Neural crest cell (in vitro differentiated cells): ENCODE measurements around the gene EVL. TPM values are rescaled to one million over a fixed set of nuclear protein-coding genes. Genes with fewer than 3 reads are reported as not detected.

Experiments used
- DNase-seq: peaks from one replicate; pipeline ENCODE4 v3.0.0; 2021; ENCODE audit warnings: low read depth, mixed read lengths, low spot score
- H3K27ac Mint-ChIP-seq: one replicate; pipeline ENCODE4 v1.8.0; 2021; ENCODE audit warnings: mild to moderate bottlenecking, mixed read lengths; ENCODE audit not compliant: unreplicated experiment
- H3K27me3 Mint-ChIP-seq: 2 replicates; pipeline ENCODE4 v1.8.0; 2021; ENCODE audit warnings: low read depth, mild to moderate bottlenecking, mixed read lengths
- H3K36me3 Mint-ChIP-seq: 2 replicates; pipeline ENCODE4 v1.8.0; 2021; ENCODE audit warnings: low read depth, mild to moderate bottlenecking, mixed read lengths
- H3K4me1 Mint-ChIP-seq: 2 replicates; pipeline ENCODE4 v1.8.0; 2021; ENCODE audit warnings: mixed read lengths
- H3K4me3 Mint-ChIP-seq: one replicate; pipeline ENCODE4 v1.8.0; 2021; ENCODE audit warnings: mild to moderate bottlenecking, mixed read lengths
- H3K9me3 Mint-ChIP-seq: 2 replicates; pipeline ENCODE4 v1.8.0; 2021; ENCODE audit warnings: mixed read lengths
- total RNA-seq: library from RNA; stranded (reverse); gene quantifications from 2 replicates; pipeline ENCODE4 v1.2.1, GENCODE V29; 2021
- TF ChIP-seq, protein P1 (sequence below): fragments of 200-600 bp; sonication (generic); conservative IDR thresholded peaks from 2 replicates; pipeline ENCODE4 v1.5.0; 2021; ENCODE audit warnings: antibody characterized with exemption, mild to moderate bottlenecking

EVL gene
- total RNA-seq, 1 donor from 2014 or later: 218 TPM

DNA sequence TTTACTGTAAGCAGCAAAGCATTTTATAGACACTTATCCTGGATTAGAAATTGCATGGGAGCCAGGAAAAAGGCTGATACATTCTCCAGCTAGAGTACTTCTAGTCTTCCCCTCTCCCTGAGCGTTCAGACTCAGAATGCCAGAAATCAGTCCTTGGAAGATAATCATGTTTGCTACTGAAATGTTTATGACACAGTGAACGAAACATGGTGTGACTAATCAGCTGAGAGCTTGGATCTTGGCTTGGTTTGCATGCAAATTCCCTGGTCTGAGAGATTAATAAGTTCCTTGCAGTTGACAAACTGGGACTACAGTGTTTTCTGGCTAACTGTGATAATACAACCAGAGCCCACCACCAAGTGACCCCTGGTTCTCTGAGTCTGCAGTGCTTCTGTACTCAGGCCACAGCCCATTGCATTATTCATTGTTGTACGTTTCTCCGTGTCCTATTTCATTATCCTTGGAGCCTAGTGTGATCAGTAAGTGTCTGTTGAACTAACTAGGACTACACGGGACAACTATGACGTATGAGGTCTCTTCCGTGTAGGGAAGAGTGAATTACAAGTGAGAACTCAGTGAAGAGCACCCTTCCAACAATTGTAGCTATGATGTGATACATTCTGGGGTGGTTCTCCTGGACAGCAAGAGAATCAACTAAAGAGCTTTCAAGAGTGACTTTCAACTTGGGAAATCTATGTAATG lies 34.6 kb upstream of the EVL start:
- Mint-ChIP-seq H3K36me3 (no peaks in the 10 kb centered on the region), H3K27ac (no peak overlapping the region), H3K27me3 (no peaks in the 10 kb centered on the region), H3K4me3 (no peak overlapping the region), H3K4me1 (peaks cover 25% of the 10 kb centered on the region), H3K9me3 (no peaks in the 10 kb centered on the region)
- TF ChIP-seq, protein P1, sequence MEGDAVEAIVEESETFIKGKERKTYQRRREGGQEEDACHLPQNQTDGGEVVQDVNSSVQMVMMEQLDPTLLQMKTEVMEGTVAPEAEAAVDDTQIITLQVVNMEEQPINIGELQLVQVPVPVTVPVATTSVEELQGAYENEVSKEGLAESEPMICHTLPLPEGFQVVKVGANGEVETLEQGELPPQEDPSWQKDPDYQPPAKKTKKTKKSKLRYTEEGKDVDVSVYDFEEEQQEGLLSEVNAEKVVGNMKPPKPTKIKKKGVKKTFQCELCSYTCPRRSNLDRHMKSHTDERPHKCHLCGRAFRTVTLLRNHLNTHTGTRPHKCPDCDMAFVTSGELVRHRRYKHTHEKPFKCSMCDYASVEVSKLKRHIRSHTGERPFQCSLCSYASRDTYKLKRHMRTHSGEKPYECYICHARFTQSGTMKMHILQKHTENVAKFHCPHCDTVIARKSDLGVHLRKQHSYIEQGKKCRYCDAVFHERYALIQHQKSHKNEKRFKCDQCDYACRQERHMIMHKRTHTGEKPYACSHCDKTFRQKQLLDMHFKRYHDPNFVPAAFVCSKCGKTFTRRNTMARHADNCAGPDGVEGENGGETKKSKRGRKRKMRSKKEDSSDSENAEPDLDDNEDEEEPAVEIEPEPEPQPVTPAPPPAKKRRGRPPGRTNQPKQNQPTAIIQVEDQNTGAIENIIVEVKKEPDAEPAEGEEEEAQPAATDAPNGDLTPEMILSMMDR: no peak
- no peak for DNase-seq

DNA sequence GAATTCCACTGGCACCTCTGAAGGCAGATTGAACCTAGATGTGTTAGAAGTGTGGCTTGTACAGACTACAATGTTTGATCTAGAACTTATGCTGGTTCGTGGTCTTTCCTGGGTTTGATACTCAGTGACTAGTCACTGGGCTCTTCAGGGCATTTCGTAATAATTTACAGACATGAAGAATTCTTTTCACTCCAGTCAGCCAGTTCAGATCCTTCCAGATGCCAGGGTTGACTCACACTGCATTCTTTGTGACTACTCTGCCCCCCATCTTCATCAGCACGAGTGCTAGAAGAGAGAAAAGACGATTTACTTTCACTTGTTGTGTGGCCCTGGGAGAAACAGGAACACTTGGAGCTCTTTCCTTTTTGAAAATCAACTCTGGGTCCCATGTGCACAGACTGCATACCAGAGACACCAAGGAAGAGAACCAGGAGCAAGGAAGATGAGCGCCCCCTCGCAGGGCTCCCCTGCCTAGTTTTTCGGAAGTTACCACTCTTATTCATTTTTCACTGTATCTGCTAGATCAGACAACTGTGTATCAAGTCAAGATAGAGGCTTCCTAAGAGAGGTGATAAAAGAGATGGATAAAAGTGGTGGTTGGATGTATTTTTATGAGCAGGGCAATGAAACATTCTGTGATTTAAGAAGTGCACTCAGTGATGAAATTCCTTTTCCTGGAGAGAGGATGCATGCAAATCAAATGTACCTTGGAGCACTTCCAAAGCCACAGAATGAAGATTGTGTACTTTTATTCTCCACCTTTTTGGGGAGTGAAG lies 33.5 kb upstream of the EVL start:
- no peak overlapping the region for H3K4me3 Mint-ChIP-seq
- no peaks in the 10 kb centered on the region for H3K9me3 Mint-ChIP-seq
- H3K27me3 Mint-ChIP-seq: no peaks in the 10 kb centered on the region
- H3K4me1 Mint-ChIP-seq: peaks cover 25% of the 10 kb centered on the region
- no peaks in the 10 kb centered on the region for H3K36me3 Mint-ChIP-seq
- no peak overlapping the region for H3K27ac Mint-ChIP-seq
- DNase-seq: no peak
- TF ChIP-seq, protein P1: no peak

DNA sequence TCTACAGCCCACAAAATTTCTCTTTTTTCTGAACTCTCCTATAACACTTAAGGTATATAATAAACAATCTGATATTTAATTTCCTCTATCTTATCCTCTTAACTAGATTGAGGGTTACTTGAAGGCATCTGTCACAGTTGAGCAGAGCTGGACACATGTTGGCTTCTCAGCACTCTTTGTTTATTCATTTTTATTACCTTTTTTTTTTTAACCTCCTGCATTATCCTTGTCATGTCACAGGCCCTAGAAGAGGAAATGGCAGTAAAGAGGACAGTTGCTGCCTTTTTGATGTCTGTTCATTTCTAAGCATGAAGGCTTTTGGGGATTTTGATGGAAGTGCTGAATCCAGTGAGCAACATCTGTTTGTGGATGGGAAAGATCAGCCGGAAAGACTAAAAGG lies 32.5 kb upstream of the EVL start:
- DNase-seq: no peak
- Mint-ChIP-seq H3K4me1 (peaks cover 25% of the 10 kb centered on the region), H3K27ac (no peak overlapping the region), H3K9me3 (no peaks in the 10 kb centered on the region), H3K27me3 (no peaks in the 10 kb centered on the region), H3K36me3 (no peaks in the 10 kb centered on the region), H3K4me3 (no peak overlapping the region)
- TF ChIP-seq, protein P1: no peak

DNA sequence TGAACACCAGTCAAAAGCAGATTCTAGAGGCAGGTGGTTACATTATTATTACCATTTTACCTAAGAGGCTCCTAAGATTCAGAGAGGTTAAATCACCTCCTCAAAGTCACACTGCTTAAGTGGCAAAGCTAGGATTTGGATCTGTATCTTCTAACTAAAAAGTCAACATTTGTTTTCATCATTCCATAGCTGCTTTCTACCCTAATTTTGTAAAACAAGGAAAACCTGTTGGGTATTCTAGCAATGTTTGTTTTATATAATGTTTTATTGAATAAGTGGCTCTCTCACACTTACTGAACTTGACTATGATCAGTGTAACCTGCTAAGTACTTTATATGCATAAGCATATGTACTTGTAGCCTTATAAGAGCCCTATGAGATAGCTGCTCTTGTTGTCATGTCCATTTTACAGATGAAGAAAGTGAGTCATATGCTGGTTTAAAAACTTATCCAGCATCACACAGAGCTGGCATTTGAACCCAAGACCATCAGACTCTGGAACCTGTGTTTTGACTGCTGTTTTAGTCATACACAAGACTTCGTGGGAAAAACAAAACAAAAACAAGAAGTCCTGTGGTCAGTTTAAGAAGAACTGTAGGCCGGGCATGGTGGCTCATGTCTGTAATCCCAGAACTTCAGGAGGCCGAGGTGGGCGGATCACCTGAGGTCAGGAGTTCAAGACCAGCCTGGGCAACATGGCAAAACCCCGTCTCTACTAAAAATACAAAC lies 31.7 kb upstream of the EVL start:
- TF ChIP-seq, protein P1: no peak
- DNase-seq: no peak
- H3K4me1 Mint-ChIP-seq: peaks cover 25% of the 10 kb centered on the region
- no peaks in the 10 kb centered on the region for H3K36me3 Mint-ChIP-seq
- no peak overlapping the region for H3K4me3 Mint-ChIP-seq
- no peak overlapping the region for H3K27ac Mint-ChIP-seq
- H3K9me3 Mint-ChIP-seq: no peaks in the 10 kb centered on the region
- H3K27me3 Mint-ChIP-seq: no peaks in the 10 kb centered on the region

DNA sequence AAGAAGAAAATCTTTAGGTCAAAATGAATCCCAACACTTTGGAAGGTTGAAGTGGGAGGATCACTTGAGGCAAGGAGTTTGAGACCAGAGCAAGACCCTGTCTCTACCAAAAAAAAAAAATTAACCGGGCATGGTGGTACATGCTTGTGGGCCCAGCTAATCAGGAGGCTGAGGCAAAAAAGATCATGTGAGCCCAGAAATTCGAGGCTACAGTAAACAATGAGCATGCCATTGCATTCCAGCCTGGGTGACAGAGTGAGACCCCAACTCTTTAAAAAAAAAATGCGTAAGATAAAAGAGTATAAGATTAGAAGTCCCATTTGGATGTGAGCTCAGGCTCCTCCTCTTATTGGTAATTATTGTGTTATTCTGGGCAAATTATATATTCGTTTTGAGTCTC lies 30.8 kb upstream of the EVL start:
- TF ChIP-seq, protein P1: no peak
- Mint-ChIP-seq H3K4me3 (no peak overlapping the region), H3K9me3 (no peaks in the 10 kb centered on the region), H3K27ac (no peak overlapping the region), H3K4me1 (peaks cover 21% of the 10 kb centered on the region), H3K27me3 (no peaks in the 10 kb centered on the region), H3K36me3 (no peaks in the 10 kb centered on the region)
- no peak for DNase-seq
